PC-9 (cell line): Measurements from ENCODE around the gene BCO2. TPM values are rescaled to one million over a fixed set of nuclear protein-coding genes. Genes with fewer than 3 reads are reported as not detected.
"Not testable (repeated sequence)": the region's sequence is repeated elsewhere in the genome, so short reads cannot be mapped to it uniquely, and the experiment has no call there.

Experiments used
- BruUV-seq: library from RNA; stranded (reverse); fragments of 400-500 nt; replicated peaks from 2 replicates; lab custom pipeline; 2021; lab: Mats Ljungman, UMichigan
- CTCF ChIA-PET: fragments of 300-600 bp; sonication (Branson Sonifier 250); formaldehyde crosslinking; loops from one replicate; lab custom pipeline; 2022; ENCODE audit warnings: antibody characterized with exemption; lab: Charles Lee
- POLR2A ChIA-PET: fragments of 300-600 bp; sonication (Branson Sonifier 250); formaldehyde crosslinking; loops from one replicate; lab custom pipeline; 2022; ENCODE audit warnings: antibody characterized with exemption; ENCODE audit not compliant: unreplicated experiment; lab: Charles Lee
- DNase-seq, 2 experiments: peaks; one replicate each; pipeline versions ENCODE4 v3.0.0 to v3.0.0-alpha.2; 2015 to 2022; ENCODE audit warnings: mixed read lengths in 1 of 2
- H2AFZ ChIP-seq: fragments of 200-600 bp; sonication (generic); 2 replicates; pipeline ENCODE4 v1.8.1; 2017; ENCODE audit warnings: antibody characterized with exemption
- H3F3A ChIP-seq: fragments of 200-600 bp; sonication (generic); 2 replicates; pipeline ENCODE4 v1.8.1; 2017; ENCODE audit warnings: antibody characterized with exemption, mild to moderate bottlenecking, low read depth; ENCODE audit not compliant: insufficient read depth
- H3K27ac ChIP-seq: fragments of 200-600 bp; sonication (generic); 2 replicates; pipeline ENCODE4 v1.6.1; 2016; ENCODE audit warnings: mixed run types
- H3K27me3 ChIP-seq: fragments of 200-600 bp; sonication (generic); 2 replicates; pipeline ENCODE4 v1.6.1; 2016; ENCODE audit warnings: low read depth, mixed run types; ENCODE audit not compliant: insufficient read depth
- H3K36me3 ChIP-seq: fragments of 200-600 bp; sonication (generic); 2 replicates; pipeline ENCODE4 v1.6.1; 2016; ENCODE audit warnings: low read depth, mixed run types
- H3K4me1 ChIP-seq: fragments of 200-600 bp; sonication (generic); replicated peaks from 2 replicates; pipeline ENCODE4 v1.6.1; 2016; ENCODE audit warnings: mixed run types; ENCODE audit not compliant: insufficient read depth
- H3K4me2 ChIP-seq: fragments of 200-600 bp; sonication (generic); 2 replicates; pipeline ENCODE4 v1.6.1; 2017; ENCODE audit warnings: mixed run types
- H3K4me3 ChIP-seq: fragments of 200-600 bp; sonication (generic); 2 replicates; pipeline ENCODE4 v1.6.1; 2016; ENCODE audit warnings: mixed run types
- H3K79me2 ChIP-seq: fragments of 200-600 bp; sonication (generic); 2 replicates; pipeline ENCODE4 v1.6.1; 2017; ENCODE audit warnings: low read depth, mixed run types
- H3K9me2 ChIP-seq: fragments of 200-600 bp; sonication (generic); 2 replicates; pipeline ENCODE4 v1.8.1; 2017; ENCODE audit warnings: mild to moderate bottlenecking; ENCODE audit not compliant: insufficient read depth
- H3K9me3 ChIP-seq: fragments of 200-600 bp; sonication (generic); 2 replicates; pipeline ENCODE4 v1.8.1; 2016; ENCODE audit warnings: low read depth; ENCODE audit not compliant: insufficient read depth
- H4K20me1 ChIP-seq: fragments of 200-600 bp; sonication (generic); 2 replicates; pipeline ENCODE4 v1.8.1; 2017; ENCODE audit not compliant: insufficient read depth
- EZH2 ChIP-seq: fragments of 200-600 bp; sonication (generic); IDR thresholded peaks from 2 replicates; pipeline ENCODE4 v1.8.0; 2017; ENCODE audit warnings: antibody characterized with exemption, low read depth
- intact Hi-C: fragments of 100-400 bp; cut with micrococcal nuclease; formaldehyde crosslinking; loops from one replicate; pipeline ENCODE4 v1.10.0; 2022; ENCODE audit not compliant: unreplicated experiment
- total RNA-seq: library from RNA; stranded (reverse); gene quantifications from 2 replicates; pipeline ENCODE4 v1.2.3, GENCODE V29; 2021
- TF ChIP-seq, protein P1 (sequence below): fragments of 200-600 bp; sonication (generic); conservative IDR thresholded peaks from 2 replicates; pipeline ENCODE4 v1.6.1; 2017; ENCODE audit warnings: mixed run types, antibody characterized with exemption, mild to moderate bottlenecking, moderate library complexity

Gene BCO2
- total RNA-seq, 1 experiment from 2014 or later, result 3.0 TPM

DNA sequence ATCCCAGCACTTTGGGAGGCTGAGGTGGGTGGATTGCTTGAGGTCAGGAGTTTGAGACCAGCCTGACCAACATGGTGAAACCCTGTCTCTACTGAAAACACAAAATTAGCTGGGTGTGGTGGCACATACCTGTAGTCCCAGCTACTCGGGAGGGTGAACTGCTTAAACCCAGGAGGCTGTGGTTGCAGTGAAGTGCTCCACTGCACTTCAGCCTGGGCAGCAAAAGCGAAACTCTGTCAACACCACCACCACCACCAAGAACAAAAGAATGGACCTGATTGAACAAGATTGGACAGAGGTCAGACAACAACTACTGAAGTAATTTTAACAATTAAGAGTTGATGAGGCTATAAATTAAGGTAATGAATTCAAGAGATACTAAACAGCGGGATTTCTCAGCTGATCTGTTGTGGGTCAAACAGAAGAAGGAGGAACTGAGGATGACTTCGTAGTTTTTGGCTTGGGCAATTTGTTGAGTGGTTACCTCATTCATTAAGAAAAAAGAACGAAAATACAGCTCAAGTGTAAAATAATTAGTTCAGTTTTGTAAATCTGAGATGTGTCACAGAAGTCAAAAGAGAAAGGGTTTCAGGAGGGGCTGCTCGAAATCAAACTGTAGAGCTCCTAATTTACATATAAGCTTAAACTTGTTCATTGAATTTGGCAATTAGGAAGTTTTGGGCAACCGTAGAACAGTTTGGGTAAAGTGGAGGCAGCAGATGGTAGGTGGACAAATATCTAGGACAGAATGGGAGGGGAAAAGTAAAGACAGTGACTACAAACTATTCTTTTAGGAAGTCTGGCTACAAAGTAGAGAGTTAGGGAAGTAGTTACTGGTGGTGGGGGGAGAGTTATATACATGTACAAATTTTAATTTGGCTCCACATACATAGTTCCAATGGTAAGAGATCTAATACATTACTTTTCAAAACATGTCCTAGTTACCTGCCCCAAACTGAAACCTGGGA is 15.9 kb upstream of the BCO2 start:
- Histone ChIP-seq H3K27ac (peak overlapping the region; percentile 36), H2AFZ (no peak overlapping the region), H4K20me1 (no peaks in the 10 kb centered on the region), H3F3A (peaks cover 58% of the 10 kb centered on the region), H3K9me2 (no peaks in the 10 kb centered on the region), H3K27me3 (no peaks in the 10 kb centered on the region), H3K79me2 (peaks cover 71% of the 10 kb centered on the region), H3K36me3 (peaks cover 35% of the 10 kb centered on the region), H3K4me2 (peak overlapping the region; percentile 86), H3K4me1 (peaks cover 82% of the 10 kb centered on the region), H3K9me3 (no peaks in the 10 kb centered on the region), H3K4me3 (peak overlapping the region; percentile 8; the same call in 1 of the 2 replicates)
- POLR2A ChIA-PET, result interaction anchor here (0.6 to 0.7 kb wide), 2 partner anchors 20 to 31 kb away, joined by 5 to 15 read pairs; no protein-coding TSS in a partner anchor
- CTCF ChIA-PET, result interaction anchor here (0.6 kb wide), 1 partner anchor 577 kb away, joined by 4 read pairs; no protein-coding TSS in a partner anchor
- intact Hi-C loops, result loop anchor here (5.0 to 10.0 kb wide), 3 partner anchors 285 to 1802 kb away; partner anchors contain the start of genes ALG9, CFAP68 and FDXACB1
- TF ChIP-seq EZH2, result no peak
- TF ChIP-seq, protein P1, sequence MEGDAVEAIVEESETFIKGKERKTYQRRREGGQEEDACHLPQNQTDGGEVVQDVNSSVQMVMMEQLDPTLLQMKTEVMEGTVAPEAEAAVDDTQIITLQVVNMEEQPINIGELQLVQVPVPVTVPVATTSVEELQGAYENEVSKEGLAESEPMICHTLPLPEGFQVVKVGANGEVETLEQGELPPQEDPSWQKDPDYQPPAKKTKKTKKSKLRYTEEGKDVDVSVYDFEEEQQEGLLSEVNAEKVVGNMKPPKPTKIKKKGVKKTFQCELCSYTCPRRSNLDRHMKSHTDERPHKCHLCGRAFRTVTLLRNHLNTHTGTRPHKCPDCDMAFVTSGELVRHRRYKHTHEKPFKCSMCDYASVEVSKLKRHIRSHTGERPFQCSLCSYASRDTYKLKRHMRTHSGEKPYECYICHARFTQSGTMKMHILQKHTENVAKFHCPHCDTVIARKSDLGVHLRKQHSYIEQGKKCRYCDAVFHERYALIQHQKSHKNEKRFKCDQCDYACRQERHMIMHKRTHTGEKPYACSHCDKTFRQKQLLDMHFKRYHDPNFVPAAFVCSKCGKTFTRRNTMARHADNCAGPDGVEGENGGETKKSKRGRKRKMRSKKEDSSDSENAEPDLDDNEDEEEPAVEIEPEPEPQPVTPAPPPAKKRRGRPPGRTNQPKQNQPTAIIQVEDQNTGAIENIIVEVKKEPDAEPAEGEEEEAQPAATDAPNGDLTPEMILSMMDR, result no peak
- DNase-seq, result no peak
- no TSS peak for BruUV-seq

DNA sequence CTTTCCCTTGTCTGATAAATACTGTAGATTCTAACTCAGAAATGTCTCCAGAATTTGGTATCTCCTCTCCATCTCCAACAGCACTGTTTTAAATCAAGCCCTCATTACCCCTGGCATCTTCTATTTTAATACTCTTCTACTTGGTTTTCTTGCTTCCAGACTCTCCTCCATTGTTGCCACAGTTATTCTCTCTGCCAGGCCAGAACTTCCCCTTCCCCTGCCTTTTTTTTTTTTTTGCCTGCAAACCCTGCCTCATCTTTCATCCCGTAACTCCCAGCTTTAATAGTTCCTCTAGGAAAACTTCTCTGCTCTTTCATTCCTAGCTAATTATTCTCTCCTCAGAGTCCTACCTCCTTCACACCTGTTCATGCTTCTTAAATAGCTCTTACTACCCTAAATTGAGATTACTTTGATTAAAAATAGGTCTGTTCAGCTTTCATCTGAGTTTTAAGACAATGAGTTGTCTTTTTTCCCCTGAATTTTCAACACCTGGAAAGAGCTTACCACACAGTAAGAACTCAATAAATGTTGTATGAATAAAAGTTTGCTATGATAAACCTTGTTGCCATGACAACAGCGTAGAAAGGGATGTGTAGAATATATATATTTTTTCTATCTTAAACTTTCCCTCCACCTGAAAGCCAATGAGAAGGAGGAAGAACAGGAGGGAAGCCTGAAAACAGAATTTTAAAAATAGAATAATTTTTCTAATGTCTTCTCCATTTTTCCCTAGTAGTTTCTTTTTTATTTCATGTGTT is 15.0 kb upstream of the BCO2 start:
- Histone ChIP-seq H3K9me3 (no peaks in the 10 kb centered on the region), H3K79me2 (peaks cover 62% of the 10 kb centered on the region), H3F3A (peaks cover 62% of the 10 kb centered on the region), H3K4me2 (peak overlapping the region; percentile 86), H3K4me3 (peak overlapping the region; percentile 8; the same call in 1 of the 2 replicates), H3K9me2 (no peaks in the 10 kb centered on the region), H3K27me3 (no peaks in the 10 kb centered on the region), H3K36me3 (peaks cover 27% of the 10 kb centered on the region), H2AFZ (no peak overlapping the region), H4K20me1 (no peaks in the 10 kb centered on the region), H3K27ac (peak overlapping the region; percentile 87), H3K4me1 (peaks cover 91% of the 10 kb centered on the region)
- no peak for DNase-seq
- TF ChIP-seq EZH2, result no peak
- TF ChIP-seq, protein P1, result no peak
- BruUV-seq, result no TSS peak
- ChIA-PET POLR2A (no interaction called here), CTCF (interaction anchor here (0.6 kb wide), 1 partner anchor 578 kb away, joined by 4 read pairs; no protein-coding TSS in a partner anchor)
- intact Hi-C loops, result loop anchor here (5.0 to 10.0 kb wide), 2 partner anchors 285 to 1803 kb away; partner anchors contain the start of genes ALG9, CFAP68 and FDXACB1

DNA sequence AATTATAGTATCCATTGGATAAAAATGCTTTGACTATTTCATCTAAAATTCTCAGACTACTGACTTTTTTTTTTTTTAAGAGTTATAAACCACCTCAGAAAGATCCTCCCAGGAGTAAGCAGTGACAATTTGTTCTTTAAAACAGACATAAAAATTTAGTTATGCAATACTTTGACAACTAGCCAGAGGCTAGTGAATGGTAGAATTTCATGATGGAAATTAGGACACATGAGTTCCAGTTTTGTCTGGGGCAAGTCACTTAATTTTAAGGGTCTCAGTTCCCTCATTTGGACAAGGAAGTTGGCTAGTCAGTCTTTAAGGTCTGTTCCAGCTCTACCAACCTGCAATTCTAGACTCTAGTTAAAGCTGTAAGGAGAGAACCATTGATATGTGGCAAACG is 14.3 kb upstream of the BCO2 start:
- Histone ChIP-seq H4K20me1 (no peaks in the 10 kb centered on the region), H3K27me3 (no peaks in the 10 kb centered on the region), H3K4me2 (peak overlapping the region; percentile 86), H3K9me2 (no peaks in the 10 kb centered on the region), H3K9me3 (no peaks in the 10 kb centered on the region), H3F3A (peaks cover 64% of the 10 kb centered on the region), H3K4me1 (peaks cover 92% of the 10 kb centered on the region), H3K27ac (0 out of 2 replicates have a peak overlapping the region, but pooled peaks have one; percentile 87), H3K4me3 (peak overlapping the region; percentile 68; the same call in 1 of the 2 replicates), H2AFZ (no peak overlapping the region), H3K36me3 (peaks cover 21% of the 10 kb centered on the region; the same call in 1 of the 2 replicates), H3K79me2 (peaks cover 54% of the 10 kb centered on the region)
- ChIA-PET CTCF (interaction anchor here (0.6 kb wide), 1 partner anchor 129 kb away, joined by 5 read pairs; no protein-coding TSS in a partner anchor), POLR2A (no interaction called here)
- no peak for DNase-seq
- TF ChIP-seq, protein P1, result no peak
- no peak for TF ChIP-seq EZH2
- no TSS peak for BruUV-seq
- intact Hi-C loops, result loop anchor here (5.0 to 10.0 kb wide), 2 partner anchors 286 to 1804 kb away; partner anchors contain the start of genes ALG9, CFAP68 and FDXACB1

DNA sequence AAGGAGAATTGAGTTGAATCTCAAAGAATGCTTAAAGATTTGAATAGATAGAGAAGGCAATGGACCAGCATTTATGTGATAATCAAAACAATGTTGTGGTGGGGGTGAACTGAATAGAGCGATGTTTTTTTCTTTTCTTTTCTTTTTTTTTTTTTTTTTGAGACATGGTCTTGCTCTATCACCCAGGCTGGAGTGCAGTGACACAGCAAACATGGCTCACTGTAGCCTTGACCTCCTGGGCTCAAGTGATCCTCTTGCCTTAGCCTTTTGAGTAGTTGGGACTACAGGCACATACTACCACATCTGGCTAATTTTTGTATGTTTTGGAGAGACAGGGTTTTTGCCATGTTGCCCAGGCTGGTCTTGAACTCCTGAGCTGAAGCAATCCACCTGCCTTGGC is 13.1 kb upstream of the BCO2 start:
- peaks cover 92% of the 10 kb centered on the region for H3K4me1 ChIP-seq
- POLR2A ChIA-PET, CTCF ChIA-PET, H2AFZ ChIP-seq, H3K27me3 ChIP-seq, H3K9me2 ChIP-seq, BruUV-seq, H3K9me3 ChIP-seq, DNase-seq, H4K20me1 ChIP-seq: not testable (repeated sequence)
- H3K4me2 ChIP-seq, result peak overlapping the region; percentile 86
- peaks cover 63% of the 10 kb centered on the region for H3F3A ChIP-seq
- intact Hi-C loops, result loop anchor here (5.0 to 10.0 kb wide), 2 partner anchors 287 to 1805 kb away; partner anchors contain the start of genes ALG9, CFAP68 and FDXACB1
- H3K36me3 ChIP-seq, result peaks cover 21% of the 10 kb centered on the region; the same call in 1 of the 2 replicates
- peaks cover 49% of the 10 kb centered on the region for H3K79me2 ChIP-seq
- peak overlapping the region; percentile 87 for H3K27ac ChIP-seq
- H3K4me3 ChIP-seq, result peak overlapping the region; percentile 68
